GM18868 (cell line): Measurements from ENCODE around the gene ACSL3.
"Not testable (repeated sequence)": the region's sequence is repeated elsewhere in the genome, so short reads cannot be mapped to it uniquely, and the experiment has no call there.

ENCODE experiments used
- ATAC-seq: cut with Tn5 transposase; IDR thresholded peaks from one replicate; pipeline ENCODE4 v1.9.1; 2021; ENCODE audit warnings: mild to moderate bottlenecking, moderate library complexity; ENCODE audit not compliant: unreplicated experiment

The ACSL3 gene

GRCh38 chr2:222860740-222861410 is at the start of gene ACSL3:
TSS of gene ACSL3 (plus strand) at chr2:222861036. CDS start at chr2:222908773, 47,737 bp downstream.
- peak; percentile 97 for ATAC-seq

GRCh38 chr2:222811828-222812227 is 49.0 kb upstream of the ACSL3 start:
- ATAC-seq, result no peak

DNA sequence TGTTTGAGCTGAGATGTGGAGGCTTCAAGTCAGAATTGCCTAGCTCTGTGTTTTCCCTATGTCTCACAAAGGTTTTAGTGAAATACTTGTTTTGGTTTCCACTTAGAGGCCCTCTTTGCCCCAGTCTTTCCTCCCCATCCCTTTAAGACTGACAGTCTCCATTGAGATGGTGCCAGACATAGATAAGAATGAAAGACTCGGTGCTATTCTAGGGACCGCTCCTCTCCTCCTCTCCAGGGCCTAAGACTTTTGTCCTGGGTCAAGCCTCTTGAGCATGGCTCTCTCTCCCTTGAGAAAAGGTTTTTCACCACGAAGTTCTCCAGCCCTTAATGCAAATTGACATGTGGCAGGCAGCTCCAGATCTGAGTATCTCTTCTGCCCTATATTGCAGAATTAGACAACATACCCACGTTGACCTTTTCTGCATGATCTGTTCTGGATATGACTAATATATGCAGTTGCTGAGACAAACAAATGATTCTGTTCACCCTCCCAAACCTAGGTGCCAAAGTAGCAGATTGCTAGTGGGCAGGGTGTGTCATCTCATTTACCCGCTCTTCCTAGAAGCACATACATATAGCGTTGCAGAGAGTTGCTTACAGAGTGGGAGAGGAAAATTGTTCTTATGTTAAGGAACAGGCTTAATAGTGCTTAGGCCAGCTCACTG is 47.5 kb upstream of the ACSL3 start:
- peak; percentile 98 for ATAC-seq

GRCh38 chr2:222819722-222820333 is 41.0 kb upstream of the ACSL3 start:
- ATAC-seq, result peak; percentile 56

GRCh38 chr2:222823183-222823930 is 37.5 kb upstream of the ACSL3 start:
- no peak for ATAC-seq

- ATAC-seq, result no peak
Measured at GRCh38 chr2:222825031-222825430, 35.8 kb upstream of the ACSL3 start.

GRCh38 chr2:222827417-222827816 is 33.4 kb upstream of the ACSL3 start:
- ATAC-seq, result no peak

- ATAC-seq, result no peak
Measured at GRCh38 chr2:222828572-222828971, 32.3 kb upstream of the ACSL3 start.

GRCh38 chr2:222830164-222830563 is 30.7 kb upstream of the ACSL3 start:
- ATAC-seq, result no peak

GRCh38 chr2:222833410-222833809 is 27.4 kb upstream of the ACSL3 start:
- no peak for ATAC-seq

DNA sequence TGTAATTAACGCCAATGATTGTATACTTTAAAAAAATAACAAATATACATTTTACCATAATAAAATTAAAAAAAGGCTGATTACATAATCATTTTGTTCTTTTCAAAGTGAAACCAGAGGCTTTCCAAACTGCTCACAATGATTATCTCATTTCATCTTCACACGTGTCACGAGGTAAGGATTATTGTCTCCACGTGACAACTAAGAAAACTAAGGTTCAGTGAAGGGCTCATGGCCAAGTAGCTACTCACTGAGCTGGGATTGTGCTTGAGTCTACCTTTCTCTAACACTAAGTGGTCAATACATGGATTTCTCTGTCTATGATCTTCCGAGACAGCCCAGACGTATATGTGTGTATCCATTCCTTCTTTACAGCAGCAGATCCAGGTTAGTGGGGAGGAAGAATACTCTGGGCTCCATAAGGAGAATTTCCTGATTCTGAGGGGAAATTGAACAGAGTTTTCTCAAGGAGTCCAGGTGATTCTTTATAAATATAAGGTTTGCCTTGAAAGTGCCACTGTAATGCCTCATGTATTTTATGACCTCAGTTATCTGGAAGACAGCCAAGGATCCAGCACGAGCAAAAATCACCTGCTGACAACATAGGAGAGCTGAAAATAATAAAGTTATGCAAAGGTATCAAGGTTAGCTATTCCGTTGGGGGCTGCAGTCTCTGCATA is 25.6 kb upstream of the ACSL3 start:
- no peak for ATAC-seq

DNA sequence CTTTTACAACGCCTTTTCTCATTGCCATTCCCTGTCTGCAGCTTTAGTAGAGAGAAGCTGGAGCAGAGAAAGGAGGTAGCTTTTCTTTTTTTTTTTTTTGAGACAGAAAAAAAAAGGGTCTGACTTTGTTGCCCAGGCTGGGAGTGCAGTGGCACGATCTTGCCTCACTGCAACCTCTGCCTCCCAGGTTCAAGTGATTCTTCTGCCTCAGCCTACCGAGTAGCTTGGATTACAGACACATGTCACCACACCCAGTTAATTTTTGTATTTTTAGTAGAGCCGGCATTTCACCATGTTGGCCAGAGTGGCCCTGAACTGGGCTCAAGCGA is 25.0 kb upstream of the ACSL3 start:
- no peak for ATAC-seq

GRCh38 chr2:222837643-222838056 is 23.2 kb upstream of the ACSL3 start:
- no peak for ATAC-seq

DNA sequence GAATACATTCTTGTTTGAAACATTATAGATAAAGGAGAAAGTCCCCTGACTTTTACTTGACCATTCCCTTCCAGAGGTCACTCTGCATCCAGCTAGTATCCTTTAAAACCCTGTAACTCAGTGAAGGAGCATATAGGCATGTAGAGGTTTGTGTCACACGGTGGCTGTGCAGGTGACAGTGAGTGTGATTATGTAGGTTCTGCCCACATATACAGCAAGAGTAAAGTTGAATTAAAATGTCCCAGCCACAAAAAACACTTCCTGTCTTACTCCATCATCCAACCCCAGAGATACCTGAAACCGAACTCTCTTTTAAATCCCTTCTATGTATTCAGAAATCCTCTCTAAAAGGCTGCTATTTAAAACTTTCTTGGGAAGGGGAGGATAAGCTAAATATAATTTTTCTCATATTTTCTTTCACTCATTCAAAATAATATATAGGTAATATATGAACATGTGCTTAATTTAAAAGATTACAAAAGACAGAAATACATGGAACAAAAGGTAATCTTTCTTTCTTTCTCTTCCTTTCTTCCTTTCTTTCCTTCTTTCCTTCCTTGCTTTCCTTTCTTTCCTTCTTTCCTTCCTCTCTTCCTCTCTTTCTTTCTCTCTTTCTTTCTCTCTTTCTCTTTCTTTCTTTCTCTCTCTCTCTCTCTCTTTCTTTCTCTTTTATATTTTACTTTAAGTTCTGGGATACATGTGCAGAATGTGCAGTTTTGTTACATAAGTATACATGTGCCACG is 20.6 kb upstream of the ACSL3 start:
- no peak for ATAC-seq

DNA sequence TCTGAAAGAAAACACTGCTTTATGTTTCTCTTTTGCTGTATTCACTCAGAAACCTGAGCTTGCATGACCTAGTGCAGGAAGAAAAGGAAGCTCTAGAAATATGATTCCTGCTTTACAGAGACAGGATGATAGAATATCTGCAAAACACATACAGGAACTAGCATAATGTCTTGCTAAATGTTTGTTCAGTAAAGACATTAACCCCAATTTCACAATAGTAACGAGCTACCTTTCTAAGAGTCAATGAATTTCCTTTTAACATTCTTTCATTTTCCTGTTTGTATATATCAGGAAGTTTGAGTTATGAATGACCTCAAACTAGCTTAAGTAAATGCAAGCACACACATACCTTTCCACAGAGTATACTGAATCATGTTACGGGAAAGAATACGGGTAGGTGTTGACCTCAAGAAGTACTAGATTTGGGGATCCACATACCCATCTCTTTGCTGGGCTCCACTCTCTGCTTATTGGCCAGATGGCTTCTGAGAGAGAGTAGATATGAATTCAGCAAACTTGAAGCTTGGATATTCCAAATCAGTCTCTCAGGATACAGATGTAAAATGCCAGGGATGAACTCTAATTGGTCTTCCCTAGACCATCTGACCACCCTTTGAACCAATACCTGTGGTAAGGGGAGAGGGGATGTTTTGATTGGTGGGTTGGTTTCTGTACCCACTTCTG is 18.2 kb upstream of the ACSL3 start:
- no peak for ATAC-seq

- no peak for ATAC-seq
Measured at GRCh38 chr2:222844323-222844722, 16.5 kb upstream of the ACSL3 start.

DNA sequence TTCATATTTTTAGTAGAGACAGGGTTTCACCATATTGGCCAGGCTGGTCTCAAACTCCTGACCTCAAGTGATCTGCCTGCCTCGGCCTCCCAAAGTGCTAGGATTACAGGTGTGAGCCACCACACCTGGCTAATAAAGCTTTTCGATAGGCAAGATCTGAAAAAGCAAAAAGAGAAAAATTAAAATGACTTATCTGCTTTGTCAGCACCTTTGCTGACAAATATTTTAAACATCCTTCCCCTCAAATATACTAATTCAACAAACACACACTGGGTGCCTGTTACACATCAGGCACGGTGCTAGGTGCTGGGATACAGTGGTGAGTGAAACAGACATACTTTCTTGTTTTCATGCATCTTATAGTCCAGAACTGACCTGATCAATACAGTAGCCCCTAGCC is 15.5 kb upstream of the ACSL3 start:
- ATAC-seq, result not testable (repeated sequence)

DNA sequence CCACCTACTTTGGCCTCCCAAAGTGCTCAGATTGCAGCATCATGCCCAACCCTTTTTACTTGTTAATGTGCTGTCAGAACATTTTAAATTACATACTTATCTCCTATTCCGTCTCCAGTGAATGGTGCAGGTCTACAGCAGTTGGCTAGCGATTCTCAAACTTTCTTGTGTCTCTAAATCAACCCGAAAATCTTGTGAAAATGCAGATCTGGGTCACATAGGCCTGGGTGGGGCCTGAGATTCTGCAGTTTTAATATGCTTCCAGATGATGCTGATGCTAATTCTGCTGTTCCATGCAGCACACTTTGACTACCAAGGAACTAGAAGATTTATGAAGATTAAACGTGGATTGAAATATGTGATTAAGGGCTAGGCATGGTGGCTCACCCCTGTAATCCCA is 14.8 kb upstream of the ACSL3 start:
- no peak for ATAC-seq

DNA sequence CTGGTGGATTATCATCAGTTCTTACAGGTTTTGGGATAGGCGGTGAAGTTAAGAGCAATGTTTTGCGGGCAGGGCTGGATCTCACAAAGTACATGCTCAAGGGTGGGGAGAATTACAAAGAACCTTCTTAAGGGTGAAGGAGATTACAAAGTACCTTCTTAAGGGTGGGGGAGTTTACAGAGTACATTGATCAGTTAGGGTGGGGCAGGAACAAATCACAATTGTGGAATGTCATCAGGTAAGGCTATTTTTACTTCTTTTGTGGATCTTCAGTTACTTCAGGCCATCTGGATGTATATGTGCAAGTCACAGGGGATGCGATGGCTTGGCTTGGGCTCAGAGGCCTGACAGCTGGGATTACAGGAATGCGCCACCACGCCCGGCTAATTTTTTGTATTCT is 12.8 kb upstream of the ACSL3 start:
- ATAC-seq, result not testable (repeated sequence)

DNA sequence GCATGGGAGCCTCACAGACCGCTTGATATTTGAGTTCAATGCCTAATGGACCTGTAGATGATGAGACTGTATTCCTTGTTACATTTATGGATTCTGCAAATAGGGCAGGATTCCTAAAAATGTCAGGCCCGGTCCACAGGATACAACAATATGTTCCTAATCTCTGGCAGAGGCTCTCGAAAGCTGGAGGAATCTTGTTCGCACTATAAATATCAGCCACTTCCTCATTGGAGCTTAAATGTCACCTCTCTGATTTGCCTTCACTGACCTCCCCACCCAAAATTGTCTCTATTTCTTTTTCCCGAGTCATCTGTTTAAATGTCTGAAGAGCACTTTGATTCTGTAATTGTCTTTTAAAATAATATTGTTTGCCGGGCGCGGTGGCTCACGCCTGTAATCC is 12.0 kb upstream of the ACSL3 start:
- ATAC-seq, result no peak
